HEK293 (cell line): ENCODE measurements around the gene KPTN.

Experiments used
- CTCF ChIA-PET: fragments of 350-600 bp; formaldehyde crosslinking; extraction: SDS; loops from one replicate; lab custom pipeline; 2021; ENCODE audit warnings: antibody characterized with exemption; lab: Yijun Ruan, JAX
- POLR2A ChIA-PET: fragments of 300-600 bp; formaldehyde crosslinking; extraction: SDS; loops from one replicate; lab custom pipeline; 2020; ENCODE audit warnings: antibody characterized with exemption, inconsistent platforms; lab: Yijun Ruan, JAX
- H3K27ac ChIP-seq: fragments of 200-500 bp; sonication (Bioruptor generic); 2 replicates; pipeline ENCODE4 v1.5.1; 2014; ENCODE audit warnings: low read depth, low read length, control low read depth, inconsistent platforms; ENCODE audit errors: extremely low read depth
- H3K36me3 ChIP-seq, 2 experiments: fragments of 200-500 bp in 1 of 2; sonication (Bioruptor generic) in 1 of 2; 1 replicate in 1 of 2; 2 replicates in 1 of 2; pipeline ENCODE4 v1.5.1; 2014 to 2017; ENCODE audit warnings: inconsistent platforms in 2 of 2, low read length in 2 of 2; ENCODE audit not compliant: control insufficient read depth in 2 of 2, insufficient read depth in 1 of 2
- H3K4me1 ChIP-seq: fragments of 200-500 bp; sonication (Bioruptor generic); 2 replicates; pipeline ENCODE4 v1.5.1; 2014; ENCODE audit warnings: mild to moderate bottlenecking, low read length, inconsistent platforms; ENCODE audit not compliant: control insufficient read depth, insufficient read depth
- H3K4me3 ChIP-seq: 2 replicates; pipeline ENCODE4 v1.5.1; 2011; ENCODE audit warnings: low read depth, mild to moderate bottlenecking, control low read depth, low read length, moderate library complexity
- H3K9me3 ChIP-seq: fragments of 200-500 bp; sonication (Bioruptor generic); 2 replicates; pipeline ENCODE4 v1.5.1; 2014; ENCODE audit warnings: low read depth, low read length, inconsistent platforms; ENCODE audit not compliant: control insufficient read depth, insufficient read depth
- OSR2 ChIP-seq: fragments of 450-650 bp; formaldehyde crosslinking; IDR thresholded peaks from 2 replicates; pipeline ENCODE4 v1.5.1; 2016; ENCODE audit warnings: missing biosample characterization, missing genetic modification characterization
- PRDM2 ChIP-seq: fragments of 450-650 bp; formaldehyde crosslinking; IDR thresholded peaks from 2 replicates; pipeline ENCODE4 v1.5.1; 2016; ENCODE audit warnings: missing biosample characterization, missing genetic modification characterization, borderline replicate concordance
- REST ChIP-seq: fragments of 450-650 bp; formaldehyde crosslinking; IDR thresholded peaks from 2 replicates; pipeline ENCODE4 v1.5.1; 2016; ENCODE audit warnings: missing biosample characterization, missing genetic modification characterization
- ZBTB6 ChIP-seq: fragments of 450-650 bp; formaldehyde crosslinking; IDR thresholded peaks from 2 replicates; pipeline ENCODE4 v1.5.1; 2017; ENCODE audit warnings: missing biosample characterization, missing genetic modification characterization
- ZFHX2 ChIP-seq: fragments of 450-650 bp; formaldehyde crosslinking; conservative IDR thresholded peaks from 2 replicates; pipeline ENCODE4 v1.5.1; 2016; ENCODE audit warnings: missing biosample characterization, missing genetic modification characterization
- ZFP3 ChIP-seq: fragments of 450-650 bp; formaldehyde crosslinking; IDR thresholded peaks from 2 replicates; pipeline ENCODE4 v1.5.1; 2016; ENCODE audit warnings: low read depth, missing biosample characterization, missing genetic modification characterization
- ZNF133 ChIP-seq: fragments of 450-650 bp; formaldehyde crosslinking; IDR thresholded peaks from 2 replicates; pipeline ENCODE4 v1.5.1; 2016; ENCODE audit warnings: missing biosample characterization, missing genetic modification characterization
- ZNF157 ChIP-seq: fragments of 450-650 bp; formaldehyde crosslinking; IDR thresholded peaks from 2 replicates; pipeline ENCODE4 v1.5.1; 2016; ENCODE audit warnings: missing biosample characterization, missing genetic modification characterization
- ZNF174 ChIP-seq: fragments of 450-650 bp; formaldehyde crosslinking; IDR thresholded peaks from 2 replicates; pipeline ENCODE4 v1.5.0; 2017; ENCODE audit warnings: missing biosample characterization, mild to moderate bottlenecking, missing genetic modification characterization
- ZNF202 ChIP-seq: fragments of 450-650 bp; formaldehyde crosslinking; IDR thresholded peaks from 2 replicates; pipeline ENCODE4 v1.5.1; 2016; ENCODE audit warnings: missing biosample characterization, missing genetic modification characterization, borderline replicate concordance
- ZNF211 ChIP-seq: fragments of 450-650 bp; formaldehyde crosslinking; IDR thresholded peaks from 2 replicates; pipeline ENCODE4 v1.5.1; 2016; ENCODE audit warnings: low read depth, missing biosample characterization, missing genetic modification characterization
- ZNF248 ChIP-seq: fragments of 450-650 bp; formaldehyde crosslinking; IDR thresholded peaks from 2 replicates; pipeline ENCODE4 v1.5.1; 2017; ENCODE audit warnings: missing biosample characterization, missing genetic modification characterization
- ZNF521 ChIP-seq: fragments of 450-650 bp; formaldehyde crosslinking; IDR thresholded peaks from 2 replicates; pipeline ENCODE4 v1.5.1; 2017; ENCODE audit warnings: missing biosample characterization, mild to moderate bottlenecking, missing genetic modification characterization
- ZNF580 ChIP-seq: fragments of 450-650 bp; formaldehyde crosslinking; IDR thresholded peaks from 2 replicates; pipeline ENCODE4 v1.5.1; 2016; ENCODE audit warnings: missing biosample characterization, missing genetic modification characterization
- ZNF610 ChIP-seq: fragments of 450-650 bp; formaldehyde crosslinking; IDR thresholded peaks from 2 replicates; pipeline ENCODE4 v1.5.1; 2016; ENCODE audit warnings: missing biosample characterization, missing genetic modification characterization, borderline replicate concordance
- ZNF624 ChIP-seq: fragments of 450-650 bp; formaldehyde crosslinking; IDR thresholded peaks from 2 replicates; pipeline ENCODE4 v1.5.1; 2017; ENCODE audit warnings: missing biosample characterization, missing genetic modification characterization
- ZNF626 ChIP-seq: fragments of 450-650 bp; sonication (Bioruptor Pico); formaldehyde crosslinking; IDR thresholded peaks from 2 replicates; pipeline ENCODE4 v1.5.1; 2018; ENCODE audit warnings: missing biosample characterization, missing genetic modification characterization, inconsistent platforms
- ZNF645 ChIP-seq: fragments of 450-650 bp; formaldehyde crosslinking; IDR thresholded peaks from 2 replicates; pipeline ENCODE4; 2016; ENCODE audit warnings: missing biosample characterization, missing genetic modification characterization
- ZNF658 ChIP-seq: fragments of 450-650 bp; formaldehyde crosslinking; IDR thresholded peaks from 2 replicates; pipeline ENCODE4; 2016; ENCODE audit warnings: missing biosample characterization, missing genetic modification characterization
- ZNF692 ChIP-seq: fragments of 450-650 bp; formaldehyde crosslinking; IDR thresholded peaks from 2 replicates; pipeline ENCODE4 v1.5.1; 2016; ENCODE audit warnings: missing biosample characterization, missing genetic modification characterization
- ZNF747 ChIP-seq: fragments of 450-650 bp; formaldehyde crosslinking; IDR thresholded peaks from 2 replicates; pipeline ENCODE4 v1.5.1; 2016; ENCODE audit warnings: missing biosample characterization, missing genetic modification characterization

Gene KPTN

GRCh38 chr19:47428177-47428894 lies 55.7 kb downstream of the KPTN start:
- Histone ChIP-seq H3K9me3 (no peaks in the 10 kb centered on the region), H3K27ac (no peak overlapping the region), H3K4me1 (peaks cover 10% of the 10 kb centered on the region), H3K36me3 (no peaks in the 10 kb centered on the region), H3K4me3 (peak overlapping the region; percentile 4; the same call in 1 of the 2 replicates)
- ChIA-PET CTCF (interaction anchor here (0.5 to 4.1 kb wide), 49 partner anchors 9 to 885 kb away, joined by 3 to 61 read pairs (median 4); partner anchors contain the start of genes DHX34, EHD2, KPTN and NAPA), POLR2A (interaction anchor here (0.5 to 1.7 kb wide), 21 partner anchors 8 to 336 kb away, joined by 3 to 20 read pairs (median 4); partner anchors contain the start of genes CCDC9, DHX34, INAFM1 and KPTN)
- no peak for TF ChIP-seq ZNF624 (tag by site-specific recombination)
- TF ChIP-seq ZNF626 (tag by site-specific recombination), result no peak
- no peak for TF ChIP-seq ZFP3 (tag by site-specific recombination)
- TF ChIP-seq PRDM2 (tag by site-specific recombination), result no peak
- TF ChIP-seq ZNF211 (tag by site-specific recombination), result no peak
- TF ChIP-seq ZNF174, result no peak
- no peak for TF ChIP-seq ZNF157
- TF ChIP-seq ZNF248 (tag by site-specific recombination), result no peak
- no peak for TF ChIP-seq ZBTB6 (tag by site-specific recombination)
- TF ChIP-seq ZNF692 (tag by site-specific recombination), result no peak
- TF ChIP-seq ZNF610 (tag by site-specific recombination), result no peak
- TF ChIP-seq ZNF202 (tag by site-specific recombination), result no peak
- no peak for TF ChIP-seq REST (tag by site-specific recombination)
- no peak for TF ChIP-seq ZNF747 (tag by site-specific recombination)
- no peak for TF ChIP-seq ZNF645 (tag by site-specific recombination)
- TF ChIP-seq ZNF658, result no peak
- no peak for TF ChIP-seq OSR2 (tag by site-specific recombination)
- no peak for TF ChIP-seq ZNF580 (tag by site-specific recombination)
- TF ChIP-seq ZFHX2 (tag by site-specific recombination), result peak; percentile 61
- TF ChIP-seq ZNF521, result no peak
- no peak for TF ChIP-seq ZNF133 (tag by site-specific recombination)
